NCI-H2107 (cell line): ENCODE data around the gene MARCHF7.
"Not testable (repeated sequence)": the region's sequence is repeated elsewhere in the genome, so short reads cannot be mapped to it uniquely, and the experiment has no call there.

ENCODE experiments used
- DNase-seq: peaks from one replicate; lab custom pipeline; 2025; lab: John Stamatoyannopoulos, UW

MARCHF7 gene

GRCh38 chr2:159720676-159721075 is 8.4 kb downstream of the MARCHF7 start:
- DNase-seq: no peak

DNA sequence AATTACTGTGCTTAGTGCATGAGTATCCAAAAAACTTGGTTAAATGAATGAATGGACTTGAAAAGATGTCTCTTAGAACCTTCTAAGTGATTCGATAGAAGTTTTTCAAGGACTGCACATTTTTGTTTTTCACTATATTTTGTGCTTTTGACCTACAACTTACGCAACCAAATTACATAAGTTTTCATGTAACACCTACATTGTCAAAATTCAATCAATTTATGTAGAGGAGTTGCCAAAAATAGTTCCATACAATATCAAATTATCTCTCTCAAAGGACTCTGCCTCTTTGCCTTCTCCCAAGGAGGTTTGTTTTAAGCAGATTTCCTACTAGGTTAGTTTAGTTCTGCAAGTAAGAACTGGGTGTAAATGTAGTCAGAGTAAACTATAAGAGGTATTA is 10.3 kb downstream of the MARCHF7 start:
- no peak for DNase-seq

DNA sequence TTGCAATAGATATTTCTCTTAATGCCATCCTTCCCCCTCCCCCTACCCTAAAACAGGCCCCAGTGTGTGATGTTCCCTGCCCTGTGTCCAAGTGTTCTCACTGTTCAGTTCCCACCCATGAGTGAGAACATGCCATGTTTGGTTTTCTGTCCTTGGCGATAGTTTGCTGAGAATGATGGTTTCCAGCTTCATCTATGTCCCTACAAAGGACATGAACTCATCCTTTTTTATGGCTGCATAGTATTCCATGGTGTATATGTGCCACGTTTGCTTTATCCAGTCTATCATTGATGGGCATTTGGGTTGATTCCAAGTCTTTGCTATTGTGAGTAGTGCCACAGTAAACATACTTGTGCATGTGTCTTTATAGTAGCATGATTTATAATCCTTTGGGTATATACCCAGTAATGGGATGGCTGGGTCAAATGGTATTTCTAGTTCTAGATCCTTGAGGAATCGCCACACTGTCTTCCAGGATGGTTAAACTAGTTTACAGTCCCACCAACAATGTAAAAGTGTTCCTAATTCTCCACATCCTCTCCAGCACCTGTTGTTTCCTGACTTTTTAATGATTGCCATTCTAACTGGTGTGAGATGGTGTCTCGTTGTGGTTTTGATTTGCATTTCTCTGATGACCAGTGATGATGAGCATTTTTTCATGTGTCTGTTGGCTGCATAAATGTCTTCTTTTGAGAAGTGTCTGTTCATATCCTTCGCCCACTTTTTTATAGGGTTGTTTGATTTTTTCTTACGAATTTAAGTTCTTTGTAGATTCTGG is 12.7 kb downstream of the MARCHF7 start:
- not testable (repeated sequence) for DNase-seq

DNA sequence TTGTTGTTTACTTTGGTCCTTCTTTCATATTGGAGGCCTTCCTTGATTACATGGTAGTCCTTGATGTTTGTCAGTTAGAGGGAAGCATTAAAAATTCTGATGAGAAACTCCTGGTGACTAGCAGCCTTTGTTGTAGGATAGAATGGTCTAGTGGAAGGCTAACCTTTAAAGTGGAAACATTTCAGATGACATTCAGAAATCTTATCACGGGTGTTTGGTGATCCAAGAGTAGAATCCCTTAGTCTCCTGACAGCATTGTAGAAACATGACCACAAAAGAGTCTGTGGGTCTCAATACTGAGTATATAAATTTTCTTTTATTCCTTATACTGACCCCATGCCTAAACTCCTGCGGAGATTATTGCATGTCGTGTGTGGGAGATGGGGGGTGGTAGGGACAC is 13.4 kb downstream of the MARCHF7 start:
- DNase-seq: no peak

GRCh38 chr2:159728629-159729028 is 16.3 kb downstream of the MARCHF7 start:
- no peak for DNase-seq

DNA sequence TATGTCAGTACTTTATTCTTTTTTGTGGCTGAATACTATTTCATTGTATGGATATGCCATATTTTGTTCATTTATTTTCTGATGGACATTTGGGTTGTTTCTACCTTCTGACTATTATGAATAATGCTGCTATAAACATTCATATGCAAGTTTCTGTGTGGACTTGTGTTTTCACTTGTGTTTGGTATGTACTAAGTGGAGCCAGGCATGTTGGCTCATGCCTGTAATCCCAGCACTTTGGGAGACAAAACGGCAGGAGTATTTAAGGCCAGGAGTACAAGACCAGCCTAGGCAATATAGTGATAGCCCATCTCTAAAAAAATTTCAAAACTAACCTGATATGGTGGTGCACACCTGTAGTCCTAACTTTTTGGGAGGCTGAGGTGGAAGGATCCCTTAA is 23.3 kb downstream of the MARCHF7 start:
- no peak for DNase-seq

DNA sequence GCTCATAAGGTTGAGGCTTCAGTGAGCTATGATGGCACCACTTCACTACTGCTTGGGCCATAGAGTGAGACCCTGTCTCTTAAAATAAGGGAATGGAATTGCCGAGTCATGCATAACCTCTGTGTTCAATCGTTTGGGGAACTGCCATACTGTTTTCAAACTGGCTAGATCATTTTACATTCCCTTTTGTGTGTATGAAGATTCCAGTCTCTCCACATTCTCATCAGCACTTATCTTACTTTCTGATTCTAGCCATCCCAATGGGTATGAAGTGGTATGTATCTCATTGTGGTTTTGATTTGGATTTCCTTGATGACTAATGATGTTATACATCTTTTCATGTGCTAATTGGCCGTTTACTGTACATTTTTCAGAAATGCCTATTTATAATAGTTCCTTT is 23.7 kb downstream of the MARCHF7 start:
- DNase-seq: no peak

DNA sequence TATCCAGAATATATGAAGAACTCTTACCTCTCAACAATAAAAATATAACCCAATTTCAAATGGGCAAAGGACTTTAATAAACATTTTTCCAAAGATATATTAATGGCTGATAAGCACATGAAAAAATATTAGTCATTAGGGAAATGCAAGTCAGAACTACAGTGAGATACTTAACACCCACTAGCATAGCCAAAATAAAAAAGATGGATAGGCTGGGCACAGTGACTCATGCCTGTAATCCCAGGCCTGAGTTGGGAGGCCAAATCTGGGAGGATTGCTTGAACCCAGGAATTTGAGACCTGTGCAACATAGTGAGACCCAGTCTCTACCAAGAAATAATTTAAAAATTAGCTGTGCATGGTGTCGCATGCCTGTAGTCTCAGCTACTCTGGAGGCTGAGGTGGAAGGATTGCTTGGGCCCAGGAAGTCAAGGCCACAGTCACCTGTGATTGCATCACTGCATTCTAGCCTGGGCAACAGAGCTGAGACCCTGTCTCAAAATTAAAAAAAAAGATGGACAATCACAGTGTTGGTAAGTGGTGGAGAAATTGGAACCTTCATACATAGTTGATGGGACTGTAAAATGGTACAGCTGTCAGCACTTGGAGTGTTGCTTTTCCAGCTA is 25.1 kb downstream of the MARCHF7 start:
- DNase-seq: no peak

- no peak for DNase-seq
Observed at GRCh38 chr2:159737917-159738296, 25.6 kb downstream of the MARCHF7 start.

- DNase-seq: no peak
Observed at GRCh38 chr2:159738509-159739390, 26.4 kb downstream of the MARCHF7 start.

GRCh38 chr2:159742846-159743245 is 30.5 kb downstream of the MARCHF7 start:
- DNase-seq: no peak

DNA sequence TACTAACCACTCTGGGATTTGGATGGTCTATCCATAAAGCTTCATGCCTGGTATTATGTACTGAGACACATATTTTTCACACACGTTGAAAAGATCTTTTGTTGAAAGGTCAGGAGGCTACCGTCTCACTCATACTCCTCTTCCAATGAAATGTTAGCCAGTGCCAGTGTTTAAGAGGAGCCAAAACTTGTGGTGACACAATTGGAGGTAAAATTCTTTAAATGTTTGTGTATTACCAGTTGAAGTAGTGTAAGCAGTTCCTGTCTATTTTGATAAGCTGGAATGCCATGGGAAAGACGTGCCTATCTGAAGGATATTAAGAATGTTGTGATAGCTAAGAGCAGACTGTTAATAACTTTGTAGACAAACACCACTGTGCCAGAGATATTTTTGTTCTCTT is 32.1 kb downstream of the MARCHF7 start:
- no peak for DNase-seq

- not testable (repeated sequence) for DNase-seq
Observed at GRCh38 chr2:159745237-159745636, 32.9 kb downstream of the MARCHF7 start.

DNA sequence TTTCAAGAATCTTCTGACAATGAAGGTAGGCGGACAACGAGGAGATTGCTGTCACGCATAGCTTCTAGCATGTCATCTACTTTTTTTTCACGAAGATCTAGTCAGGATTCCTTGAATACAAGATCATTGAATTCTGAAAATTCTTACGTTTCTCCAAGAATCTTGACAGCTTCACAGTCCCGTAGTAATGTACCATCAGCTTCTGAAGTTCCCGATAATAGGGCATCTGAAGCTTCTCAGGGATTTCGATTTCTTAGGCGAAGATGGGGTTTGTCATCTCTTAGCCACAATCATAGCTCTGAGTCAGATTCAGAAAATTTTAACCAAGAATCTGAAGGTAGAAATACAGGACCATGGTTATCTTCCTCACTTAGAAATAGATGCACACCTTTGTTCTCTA is 35.8 kb downstream of the MARCHF7 start:
- no peak for DNase-seq

- DNase-seq: no peak
Observed at GRCh38 chr2:159750873-159751272, 38.6 kb downstream of the MARCHF7 start.

DNA sequence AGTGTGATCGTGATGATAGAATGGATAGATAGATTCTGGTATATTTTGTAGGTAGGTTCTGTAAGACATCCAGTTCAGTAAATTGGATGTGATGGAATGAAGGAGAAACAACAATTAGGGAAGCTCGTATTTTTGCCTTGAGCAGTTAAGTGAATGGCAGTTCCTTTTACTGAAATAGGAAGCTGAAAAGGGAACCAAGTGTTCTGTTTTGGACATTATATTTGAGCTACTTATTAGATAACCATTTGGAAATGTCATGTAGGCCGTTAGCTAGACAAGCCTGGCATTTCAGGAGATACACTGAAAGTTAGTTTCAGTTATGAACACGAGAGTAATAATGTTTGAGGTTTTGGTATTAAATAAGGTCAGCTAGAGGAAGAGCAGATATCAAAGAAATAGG is 41.5 kb downstream of the MARCHF7 start:
- DNase-seq: no peak

- no peak for DNase-seq
Observed at GRCh38 chr2:159755014-159755413, 42.7 kb downstream of the MARCHF7 start.

GRCh38 chr2:159755788-159756187 is 43.5 kb downstream of the MARCHF7 start:
- no peak for DNase-seq

GRCh38 chr2:159758239-159758638 is 45.9 kb downstream of the MARCHF7 start:
- DNase-seq: no peak

- DNase-seq: no peak
Observed at GRCh38 chr2:159758686-159759085, 46.4 kb downstream of the MARCHF7 start.

- no peak for DNase-seq
Observed at GRCh38 chr2:159759577-159759976, 47.3 kb downstream of the MARCHF7 start.

- no peak for DNase-seq
Observed at GRCh38 chr2:159760326-159760725, 48.0 kb downstream of the MARCHF7 start.

DNA sequence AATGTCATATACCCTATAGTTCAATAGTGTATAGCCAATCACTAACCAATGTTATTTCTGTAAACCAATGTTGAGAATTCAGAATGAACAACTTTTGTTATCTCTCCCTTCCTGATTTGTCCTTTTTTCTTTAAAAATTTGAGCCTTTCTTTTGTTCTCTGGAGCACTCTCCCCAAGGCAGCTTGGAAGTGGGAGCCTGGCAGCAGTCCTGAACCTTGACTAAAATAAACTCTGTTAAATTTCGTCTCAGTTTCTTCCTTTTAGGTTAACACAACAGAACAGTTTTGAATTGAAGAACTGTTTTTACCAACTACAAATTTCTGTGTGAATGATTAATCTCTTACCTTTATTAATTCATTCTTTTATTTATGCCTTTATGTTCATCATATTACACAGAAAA is 49.8 kb downstream of the MARCHF7 start:
- DNase-seq: no peak
